HG03439 (cell line): Measurements from ENCODE around the gene ANKS1B.
"Not testable (repeated sequence)": the region's sequence is repeated elsewhere in the genome, so short reads cannot be mapped to it uniquely, and the experiment has no call there.

ENCODE experiments used
- ATAC-seq: cut with Tn5 transposase; IDR thresholded peaks from one replicate; pipeline ENCODE4 v1.9.1; 2021; ENCODE audit warnings: mild to moderate bottlenecking, moderate library complexity; ENCODE audit not compliant: unreplicated experiment

Gene ANKS1B

DNA sequence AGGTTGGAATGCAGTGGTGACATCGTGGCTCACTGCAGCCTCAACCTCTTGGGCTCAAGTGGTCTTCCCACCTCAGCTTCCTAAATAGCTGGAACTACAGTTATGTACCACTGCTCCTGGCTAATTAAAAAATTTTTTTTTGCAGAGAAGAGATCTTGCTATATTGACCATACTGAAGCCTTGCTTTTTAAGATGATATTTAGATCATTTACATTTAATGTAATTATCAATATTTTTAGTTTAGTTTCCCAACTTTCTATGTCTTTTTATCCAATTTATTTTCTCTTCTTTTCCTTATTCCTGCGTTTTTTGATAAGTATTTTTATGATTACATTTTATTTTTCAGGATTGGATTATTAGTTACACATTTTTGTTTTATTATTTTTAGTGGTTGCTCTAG lies 999.6 kb downstream of the ANKS1B start:
- no peak for ATAC-seq

DNA sequence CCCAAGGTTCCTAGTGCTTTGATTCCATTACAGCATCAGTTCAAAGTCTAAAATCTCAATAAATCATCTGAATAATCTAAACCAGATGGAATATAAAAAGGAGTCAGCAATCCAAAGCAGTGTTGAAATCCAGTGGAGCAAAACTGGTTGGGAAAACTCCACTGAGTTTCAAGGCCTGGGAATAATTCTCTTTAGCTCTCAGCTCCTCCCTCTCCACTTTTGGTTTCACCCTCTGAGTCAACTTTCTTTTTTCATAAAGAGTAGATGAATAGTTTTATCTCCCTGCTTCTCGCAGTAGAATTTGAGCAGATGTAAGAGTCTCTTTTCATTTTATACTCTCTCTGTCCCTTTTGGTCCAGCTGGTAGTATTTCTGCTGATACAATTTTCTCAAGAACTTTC lies 1001.1 kb downstream of the ANKS1B start:
- no peak for ATAC-seq

DNA sequence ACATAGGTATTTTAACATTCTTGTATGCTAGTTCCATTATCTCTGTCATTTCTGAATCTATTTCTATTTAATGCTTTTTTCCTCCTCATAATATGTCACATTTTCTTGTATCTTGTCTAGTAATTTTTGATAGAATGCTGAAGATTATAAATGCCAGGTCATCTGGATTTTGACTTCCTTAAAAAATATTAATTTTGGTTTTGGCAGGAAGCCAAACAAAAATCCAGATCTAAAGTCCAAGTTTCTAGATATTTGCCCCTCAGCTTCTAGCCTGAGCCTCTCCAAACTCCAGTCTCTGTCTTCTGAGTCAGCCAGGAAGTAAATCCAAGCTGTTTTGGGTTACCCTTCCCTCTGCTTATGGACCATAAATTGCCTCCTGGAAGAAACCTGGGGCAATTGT lies 1004.2 kb downstream of the ANKS1B start:
- ATAC-seq: no peak

DNA sequence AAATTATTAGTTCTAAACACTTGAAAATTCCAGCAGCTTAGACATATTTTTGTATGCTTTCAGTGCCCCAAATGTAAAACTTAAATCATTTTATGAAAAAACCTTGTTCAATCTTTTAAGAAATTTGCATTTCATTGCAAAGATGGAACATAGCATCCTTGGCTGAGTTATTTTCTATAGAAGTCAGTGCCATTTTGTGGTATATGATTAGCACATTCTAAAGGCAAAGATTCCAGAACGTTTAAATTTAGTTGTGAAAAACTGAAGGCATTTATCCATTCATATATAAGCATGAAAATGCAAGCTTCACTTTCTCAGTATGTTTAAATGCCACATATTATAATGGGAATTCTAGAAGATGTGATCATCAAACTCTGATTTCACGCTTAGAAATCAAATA lies 1007.5 kb downstream of the ANKS1B start:
- no peak for ATAC-seq

DNA sequence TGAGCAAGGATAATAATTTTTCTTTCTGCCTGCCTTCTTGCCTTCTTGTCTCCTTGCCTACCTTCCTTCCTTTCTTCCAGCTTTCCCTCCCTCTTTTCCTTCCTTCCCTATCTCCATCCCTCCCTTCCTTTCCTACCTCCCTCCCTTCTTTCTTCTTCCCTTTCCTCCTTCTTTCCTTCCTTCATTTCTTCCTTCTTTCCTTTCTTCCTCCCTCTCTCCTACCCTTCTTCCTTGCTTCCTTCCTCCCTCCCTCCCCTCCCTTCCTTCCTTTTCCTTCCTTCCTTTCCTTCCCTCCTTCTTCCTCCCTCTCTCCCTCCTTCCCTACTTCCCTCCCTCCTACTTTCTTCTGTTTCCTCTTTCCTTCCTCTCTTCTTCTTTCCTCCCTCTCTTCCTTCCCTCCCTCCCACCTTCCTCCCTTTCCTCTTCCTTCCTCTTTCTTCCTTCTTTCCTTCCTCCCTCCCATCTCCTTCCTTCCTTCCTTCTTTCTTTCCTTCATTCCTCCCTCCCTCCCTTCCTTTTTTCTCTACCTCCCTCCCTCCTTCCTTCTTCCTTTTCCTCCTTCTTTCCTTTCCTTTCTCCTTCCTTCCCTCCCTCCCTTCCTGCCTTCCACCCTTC lies 1009.9 kb downstream of the ANKS1B start:
- ATAC-seq: no peak

DNA sequence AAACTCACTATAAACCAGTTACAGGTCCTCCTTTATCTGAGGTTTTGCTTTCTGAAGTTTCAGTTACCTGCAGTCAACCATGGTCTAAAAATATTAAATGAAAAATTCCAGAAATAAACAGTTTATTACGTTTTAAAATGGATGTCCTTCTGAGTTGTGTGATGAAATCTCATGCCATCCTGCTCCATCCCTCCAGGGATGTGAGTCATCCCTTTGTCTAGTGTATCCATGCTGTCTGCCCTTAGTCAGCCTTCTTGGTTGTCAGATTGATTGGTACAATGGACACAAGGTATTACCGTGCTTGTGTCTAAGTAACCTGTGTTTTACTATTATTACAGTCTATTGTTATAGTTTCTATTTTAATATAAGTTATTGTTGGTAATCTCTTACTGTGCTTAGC lies 1011.3 kb downstream of the ANKS1B start:
- ATAC-seq: no peak

DNA sequence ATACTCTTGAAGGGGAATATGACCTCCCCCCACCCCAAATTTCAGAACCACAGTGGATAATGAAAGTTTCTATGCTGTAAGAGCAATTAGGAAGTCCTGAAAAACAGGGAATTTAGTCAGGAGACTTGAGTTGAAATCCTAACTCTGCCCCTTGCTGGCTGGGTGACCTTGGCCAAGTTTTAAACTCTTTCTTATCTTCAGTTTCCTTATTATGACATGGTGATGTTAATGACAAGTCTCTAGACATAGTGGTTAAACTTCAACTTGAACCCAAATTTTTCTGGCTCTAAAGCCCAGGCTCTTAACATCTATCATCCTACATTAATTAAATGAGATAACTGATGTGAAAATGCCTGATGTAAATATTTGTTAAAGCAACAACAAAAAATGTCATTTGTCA lies 1013.8 kb downstream of the ANKS1B start:
- no peak for ATAC-seq

DNA sequence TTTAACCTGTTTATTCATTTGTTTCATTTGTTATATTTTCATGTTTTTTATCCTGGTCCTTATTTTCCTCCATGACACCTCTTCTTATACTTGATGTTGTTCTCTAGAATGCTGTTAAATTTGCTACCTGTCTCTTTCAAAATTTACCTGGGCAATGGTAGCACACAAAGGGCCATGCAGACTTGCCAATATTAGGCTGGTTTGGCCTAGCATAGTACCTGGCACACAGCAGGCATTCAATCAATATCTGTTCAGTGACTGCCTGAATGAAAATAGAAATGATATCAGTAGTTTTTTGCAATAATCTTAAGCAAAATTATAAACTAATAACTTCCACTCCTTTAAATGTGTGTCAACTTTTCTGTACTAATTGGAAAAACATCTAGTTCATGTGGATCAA lies 1014.5 kb downstream of the ANKS1B start:
- ATAC-seq: no peak

DNA sequence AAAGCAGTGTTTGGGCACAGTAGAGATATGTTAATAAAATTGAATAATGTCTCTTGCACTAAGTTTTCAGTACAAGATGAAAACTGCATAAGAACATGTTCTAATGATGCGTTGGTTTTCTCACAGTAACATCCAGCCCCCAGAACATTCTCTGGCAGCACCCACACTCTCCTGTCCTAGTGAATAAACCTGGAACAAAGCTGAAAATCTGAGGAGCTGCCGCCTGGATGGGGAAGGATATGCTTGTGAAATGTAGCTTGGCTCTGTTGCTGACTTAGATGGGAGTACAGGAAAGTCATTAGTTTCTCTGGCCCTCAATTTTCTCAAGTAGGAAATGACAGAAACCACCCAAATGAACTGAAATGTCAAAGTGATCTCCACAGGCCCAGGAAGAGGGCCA lies 1015.8 kb downstream of the ANKS1B start:
- no peak for ATAC-seq

DNA sequence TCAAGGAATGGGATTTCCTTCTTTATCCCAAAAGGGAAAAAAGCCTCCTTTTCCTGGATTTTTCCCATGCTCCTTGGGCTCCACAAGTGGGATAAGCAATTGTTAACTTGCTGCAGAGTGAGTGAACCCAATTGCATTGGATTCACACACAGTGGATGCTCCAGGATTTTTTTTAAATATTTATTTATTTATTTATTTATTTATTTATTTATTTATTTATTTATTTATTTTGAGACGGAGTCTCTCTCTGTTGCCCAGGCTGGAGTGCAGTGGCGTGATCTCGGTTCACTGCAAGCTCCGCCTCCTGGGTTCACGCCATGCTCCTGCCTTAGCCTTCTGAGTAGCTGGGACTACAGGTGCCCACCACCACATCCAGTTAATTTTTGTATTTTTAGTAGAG lies 1027.6 kb downstream of the ANKS1B start:
- not testable (repeated sequence) for ATAC-seq

DNA sequence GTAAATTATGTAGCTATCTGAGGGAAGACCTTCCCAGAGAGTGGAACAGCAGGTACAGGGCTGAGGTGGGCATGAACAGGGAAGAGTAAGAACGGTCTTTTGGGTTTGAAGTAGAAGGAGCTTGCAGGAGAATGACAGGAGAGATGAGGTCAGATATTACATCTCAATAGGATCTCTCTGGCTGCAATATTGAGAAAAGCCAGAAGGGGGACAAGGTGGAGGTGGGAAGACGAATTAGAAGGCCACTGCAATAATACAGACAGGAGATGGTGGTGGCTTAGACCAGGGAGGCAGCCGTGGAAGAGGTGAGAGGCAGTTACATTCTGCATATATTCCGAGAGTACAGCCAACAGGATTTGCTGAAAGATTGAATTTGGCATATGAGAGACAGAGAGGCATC lies 1029.5 kb downstream of the ANKS1B start:
- peak; percentile 73 for ATAC-seq

DNA sequence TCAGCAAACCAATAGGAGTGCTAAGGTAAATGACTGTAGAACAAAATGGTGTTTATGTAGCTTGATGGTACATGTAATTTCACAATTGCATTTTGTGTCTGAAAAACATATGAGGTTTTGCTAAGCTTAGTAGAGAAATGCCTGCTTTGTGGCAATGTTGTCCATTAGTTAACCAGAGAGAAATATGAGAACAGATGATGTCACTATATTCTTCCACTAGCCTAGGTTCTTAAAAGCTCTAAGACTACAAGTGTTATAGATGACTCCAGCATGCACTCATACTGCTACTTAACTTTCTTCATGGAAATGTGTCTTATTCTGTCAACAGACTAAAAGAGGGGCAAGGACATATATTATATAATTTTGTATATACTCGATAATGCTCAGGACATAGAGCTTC lies 1030.2 kb downstream of the ANKS1B start:
- no peak for ATAC-seq

DNA sequence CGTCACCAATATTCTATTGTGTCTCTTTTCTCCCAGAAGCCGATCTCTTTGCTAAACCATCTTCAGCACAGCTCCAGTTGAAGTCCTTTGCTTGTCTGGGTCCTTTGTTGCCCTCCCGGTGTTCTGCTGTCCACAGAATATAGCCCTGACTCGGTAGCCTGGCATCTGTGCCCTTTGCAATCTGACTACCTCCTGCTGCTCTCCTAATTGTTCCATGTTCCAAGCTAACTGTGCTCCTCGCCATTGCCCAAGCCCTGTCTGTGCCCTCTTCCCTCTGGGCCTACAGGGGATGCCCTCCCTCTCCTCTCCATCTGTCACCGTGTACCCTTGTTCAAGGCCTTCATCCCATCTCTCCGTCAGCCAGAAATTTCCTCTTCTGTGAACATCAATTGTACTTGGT lies 1033.3 kb downstream of the ANKS1B start:
- ATAC-seq: no peak

DNA sequence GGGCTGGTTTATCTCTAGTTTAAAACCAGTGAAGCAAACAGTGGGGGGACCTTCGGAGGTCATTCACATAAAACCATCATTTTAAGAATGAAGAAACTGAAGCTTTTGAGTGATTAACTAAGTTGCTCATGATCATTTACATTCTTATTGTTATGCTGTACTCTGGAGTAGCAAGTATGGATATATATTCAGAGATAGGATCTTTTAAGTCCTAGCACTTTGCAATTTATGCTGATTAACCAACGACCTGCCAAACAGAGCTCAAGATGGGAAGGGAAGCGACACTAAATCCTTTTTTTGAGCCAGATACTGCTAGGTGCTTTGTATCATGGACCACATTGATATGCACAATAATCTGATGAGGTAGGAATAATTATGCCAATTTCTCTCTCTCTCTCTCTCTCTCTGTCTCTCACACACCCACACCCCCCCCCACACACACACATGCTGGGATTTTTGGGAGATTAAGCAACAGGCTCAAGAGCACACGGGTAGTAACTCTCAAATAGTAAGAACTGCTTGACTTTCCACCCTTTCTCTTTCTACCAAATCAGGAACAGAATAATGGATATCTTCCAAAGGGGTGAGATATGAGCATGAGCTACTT lies 1036.3 kb downstream of the ANKS1B start:
- ATAC-seq: no peak

DNA sequence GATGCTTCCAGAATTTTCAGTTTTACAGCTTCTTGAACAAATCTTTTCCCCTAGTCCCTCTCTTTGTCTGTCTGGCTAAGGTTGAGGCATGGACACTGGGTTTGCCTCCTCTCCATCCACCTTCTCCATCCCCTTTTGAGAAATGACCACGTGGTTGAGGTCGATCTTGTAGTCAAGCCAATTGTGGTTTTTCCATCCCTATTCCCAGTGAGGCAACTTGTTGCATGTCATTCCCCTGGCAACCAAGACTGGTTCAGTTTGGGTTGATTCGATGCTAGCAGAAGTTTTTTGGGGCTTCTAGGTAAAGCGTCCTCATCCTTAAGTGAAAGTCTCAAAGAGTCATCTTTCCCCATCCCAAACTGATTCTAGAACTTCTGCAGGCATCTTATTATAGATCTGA lies 1038.9 kb downstream of the ANKS1B start:
- ATAC-seq: no peak

DNA sequence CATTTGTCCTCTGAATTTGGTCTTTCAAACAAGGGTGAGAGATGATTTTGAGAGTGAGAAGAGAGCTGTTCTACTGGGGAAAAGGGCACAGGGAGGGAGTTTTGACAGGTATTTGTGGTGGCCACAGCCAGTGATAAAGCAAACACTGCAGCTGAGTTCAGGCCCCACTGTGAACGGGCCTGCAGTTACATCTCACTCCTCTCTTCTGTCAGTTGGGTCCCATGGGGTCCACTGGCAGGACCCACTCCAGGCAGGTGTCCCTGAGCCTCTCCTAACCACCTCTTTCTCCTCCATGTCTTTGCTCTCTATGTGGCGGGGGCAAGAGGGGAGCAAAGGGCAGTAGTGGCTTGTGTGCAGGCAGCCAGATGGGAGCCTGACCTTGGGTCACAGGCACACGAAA lies 1044.8 kb downstream of the ANKS1B start:
- no peak for ATAC-seq

DNA sequence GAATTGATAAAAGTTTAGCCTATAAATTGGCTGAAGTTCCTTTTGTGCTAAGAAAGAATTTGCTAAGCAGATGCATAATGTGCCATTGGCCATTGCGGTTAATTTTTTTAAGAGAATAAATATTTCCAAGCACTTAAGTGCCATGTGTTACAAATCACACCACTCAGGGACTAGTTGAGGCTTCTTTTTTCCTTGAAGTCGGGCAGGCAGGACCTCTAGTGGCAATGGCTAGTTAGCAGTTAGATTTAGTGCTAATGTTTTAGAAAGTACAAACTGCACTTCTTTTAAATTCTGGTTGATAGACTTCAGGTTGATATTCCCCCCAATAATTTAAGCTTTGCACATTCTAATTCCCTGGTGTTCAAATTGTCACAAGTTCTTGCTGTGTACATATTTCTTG lies 1045.4 kb downstream of the ANKS1B start:
- no peak for ATAC-seq

DNA sequence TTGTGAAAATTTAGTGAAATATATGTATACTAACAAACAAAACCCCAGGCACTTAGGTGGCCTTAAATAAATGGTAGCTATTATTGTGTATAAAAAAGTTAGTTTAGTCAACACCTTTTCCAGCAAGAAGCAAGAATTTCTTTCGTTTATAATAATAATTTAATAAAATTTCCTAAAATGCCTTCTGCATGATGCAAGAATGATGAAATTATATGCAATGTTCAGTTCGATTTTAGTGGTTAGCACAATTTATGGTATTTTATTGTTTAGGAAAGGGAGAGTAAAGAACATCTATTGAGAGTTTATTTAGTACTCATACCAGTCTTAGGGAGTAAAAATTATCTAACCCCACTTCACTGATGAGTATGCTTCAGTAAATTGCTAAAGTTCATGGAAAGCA lies 1048.9 kb downstream of the ANKS1B start:
- ATAC-seq: no peak

DNA sequence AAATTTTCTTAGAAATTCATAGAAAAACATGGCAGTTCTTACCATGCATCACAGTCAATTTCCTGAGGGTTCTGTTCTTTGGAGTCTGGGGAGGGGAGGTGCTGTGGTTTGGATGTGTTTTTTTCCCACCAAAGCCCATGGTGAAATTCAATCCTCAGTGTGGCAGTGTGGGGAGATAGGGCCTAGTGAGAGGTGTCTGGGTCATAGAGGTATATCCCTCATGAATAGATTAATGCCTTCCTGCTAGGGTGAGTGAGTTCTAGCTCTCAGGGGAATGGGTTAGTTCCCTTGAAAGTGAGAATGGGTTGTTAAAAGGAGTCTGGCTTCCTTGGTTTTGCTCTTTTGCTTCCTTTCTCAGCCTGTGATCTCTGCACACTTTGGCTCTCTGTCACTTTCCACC lies 1061.9 kb downstream of the ANKS1B start:
- no peak for ATAC-seq

DNA sequence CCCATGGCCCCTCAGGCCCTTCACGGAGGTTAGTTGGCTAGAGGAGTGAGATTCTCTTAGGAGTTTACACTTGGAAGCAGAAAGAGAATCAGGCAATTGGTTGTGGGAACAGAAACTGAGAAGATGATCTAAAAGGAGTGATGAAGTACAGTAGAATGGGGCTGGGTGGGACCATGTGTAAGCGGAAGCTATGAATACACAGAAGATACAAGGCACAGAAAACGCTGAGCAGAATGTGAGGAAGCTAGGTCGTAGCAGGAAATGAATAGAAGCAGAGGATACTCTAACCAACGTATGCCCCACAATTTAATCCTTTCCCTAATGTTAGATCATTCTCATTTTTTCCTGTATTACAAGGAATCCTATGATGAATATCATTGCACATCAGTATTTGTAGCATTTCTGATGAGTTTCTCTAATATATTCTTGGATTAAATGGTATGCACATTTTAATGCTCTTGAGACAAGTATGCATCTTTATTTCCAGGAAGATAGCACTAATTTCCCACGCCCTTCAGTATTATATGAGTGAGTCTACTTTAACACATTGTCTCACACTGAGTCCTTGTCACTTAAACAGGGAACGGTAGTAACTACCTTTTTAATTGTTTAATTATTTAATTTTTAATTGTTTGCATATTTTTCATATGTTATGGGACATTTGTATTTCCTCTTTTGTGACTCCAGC lies 1066.4 kb downstream of the ANKS1B start:
- no peak for ATAC-seq

DNA sequence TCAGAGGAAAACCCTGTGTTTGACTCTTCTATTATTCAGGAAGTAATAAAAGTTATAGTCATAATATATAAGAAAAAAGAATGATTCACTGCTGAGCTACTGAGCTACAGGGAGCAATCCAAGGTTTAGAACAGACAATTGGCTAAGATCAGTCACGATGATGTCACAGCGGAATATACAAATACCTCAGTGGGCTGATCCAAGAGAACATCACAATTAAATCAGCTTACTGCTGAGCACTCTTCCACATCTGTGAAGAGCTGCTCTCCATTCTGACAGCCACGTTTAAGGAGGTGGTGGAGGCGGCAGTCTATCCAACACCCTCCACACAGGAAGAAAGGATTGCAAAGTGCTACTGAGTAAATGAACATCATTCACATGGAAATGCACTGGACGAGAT lies 1068.6 kb downstream of the ANKS1B start:
- no peak for ATAC-seq

DNA sequence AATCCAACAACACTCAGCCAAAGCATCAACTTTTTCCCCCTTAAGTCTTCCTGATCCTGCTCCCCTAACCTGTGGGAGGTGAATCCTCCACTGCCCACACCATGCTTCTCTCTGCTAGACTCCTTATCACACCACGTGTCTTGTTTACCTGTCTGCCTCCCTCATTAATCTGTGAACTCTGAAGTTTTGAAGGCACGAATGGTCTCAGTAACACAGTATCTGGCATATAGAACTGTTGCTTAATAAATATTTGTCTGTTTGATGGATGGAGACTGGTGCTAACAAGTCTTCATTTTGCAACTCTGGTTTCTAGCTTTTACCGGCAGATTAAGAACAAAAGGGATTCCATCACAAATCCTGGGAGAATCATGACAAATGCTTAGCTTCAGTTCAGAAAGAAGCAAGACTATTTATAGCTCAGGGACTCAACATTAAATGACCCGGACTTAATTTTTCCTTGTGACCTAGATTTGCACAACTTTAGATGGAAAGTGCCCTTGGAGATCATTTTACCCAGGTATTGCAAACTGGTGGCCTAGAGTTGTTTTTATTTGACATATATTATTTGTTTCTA lies 1072.2 kb downstream of the ANKS1B start:
- no peak for ATAC-seq
